ENCODE results near the gene VWC2. TPM values are rescaled to one million over a fixed set of nuclear protein-coding genes. Genes with fewer than 3 reads are reported as not detected.

The VWC2 gene
- total and polyA plus RNA-seq, 2 donors (not counting 1 experiment from before 2014, with no cell fraction given) = not detected

DNA sequence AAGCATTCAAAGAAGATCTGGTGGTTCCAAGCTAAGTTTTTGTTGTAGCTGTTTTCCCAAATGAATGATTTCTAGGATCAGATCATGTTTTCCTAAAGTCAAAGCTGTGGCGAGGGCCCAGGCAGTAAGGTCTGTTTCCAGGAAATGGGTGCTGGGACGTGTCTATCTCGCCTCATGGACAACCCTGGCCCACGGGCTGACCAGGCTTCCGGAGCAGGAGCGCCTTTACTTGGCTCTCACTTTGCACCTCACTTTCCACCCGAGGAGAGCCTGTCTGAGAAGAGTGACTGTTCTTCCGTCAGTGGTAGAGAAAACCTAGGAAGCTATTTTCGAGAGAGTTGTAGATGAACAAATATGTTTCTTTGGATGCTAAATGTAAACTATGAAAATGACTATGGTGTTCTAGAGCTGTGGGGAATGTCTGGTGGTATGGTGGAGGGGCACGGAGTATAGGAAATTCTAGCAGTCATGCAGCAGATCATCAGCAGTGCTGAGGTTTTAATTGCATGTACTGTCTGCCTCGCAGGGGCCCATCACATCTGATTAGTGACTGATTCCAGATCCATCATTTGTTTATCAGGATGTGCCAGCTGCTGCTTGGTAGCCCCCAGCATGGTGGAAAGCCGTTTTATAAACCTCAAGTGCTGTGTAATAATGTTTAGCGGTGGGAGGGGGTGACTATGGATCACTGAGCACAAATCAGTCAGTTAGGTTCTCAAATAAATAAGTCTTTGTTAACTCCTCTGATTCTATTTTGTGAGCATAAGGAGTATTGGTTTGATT, 66.6 kb downstream of the VWC2 start:
- TF ChIP-seq EZH2 (IDR thresholded peaks at IDR 0.05; ENCODE audit: borderline replicate concordance, insufficient read depth, low read depth, low read length, poor library complexity, severe bottlenecking) = no peak
- TF ChIP-seq, protein P1, sequence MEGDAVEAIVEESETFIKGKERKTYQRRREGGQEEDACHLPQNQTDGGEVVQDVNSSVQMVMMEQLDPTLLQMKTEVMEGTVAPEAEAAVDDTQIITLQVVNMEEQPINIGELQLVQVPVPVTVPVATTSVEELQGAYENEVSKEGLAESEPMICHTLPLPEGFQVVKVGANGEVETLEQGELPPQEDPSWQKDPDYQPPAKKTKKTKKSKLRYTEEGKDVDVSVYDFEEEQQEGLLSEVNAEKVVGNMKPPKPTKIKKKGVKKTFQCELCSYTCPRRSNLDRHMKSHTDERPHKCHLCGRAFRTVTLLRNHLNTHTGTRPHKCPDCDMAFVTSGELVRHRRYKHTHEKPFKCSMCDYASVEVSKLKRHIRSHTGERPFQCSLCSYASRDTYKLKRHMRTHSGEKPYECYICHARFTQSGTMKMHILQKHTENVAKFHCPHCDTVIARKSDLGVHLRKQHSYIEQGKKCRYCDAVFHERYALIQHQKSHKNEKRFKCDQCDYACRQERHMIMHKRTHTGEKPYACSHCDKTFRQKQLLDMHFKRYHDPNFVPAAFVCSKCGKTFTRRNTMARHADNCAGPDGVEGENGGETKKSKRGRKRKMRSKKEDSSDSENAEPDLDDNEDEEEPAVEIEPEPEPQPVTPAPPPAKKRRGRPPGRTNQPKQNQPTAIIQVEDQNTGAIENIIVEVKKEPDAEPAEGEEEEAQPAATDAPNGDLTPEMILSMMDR (IDR thresholded peaks at IDR 0.05) = no peak
- Mint-ChIP-seq H3K4me1 (no peaks in the 10 kb centered on the region), H3K4me3 (no peak overlapping the region), H3K27me3 (peaks cover 3% of the 10 kb centered on the region), H3K9me3 (ENCODE audit: insufficient read depth) (no peaks in the 10 kb centered on the region), H3K27ac (no peak overlapping the region)
- Histone ChIP-seq H4K20me1 (ENCODE audit: control insufficient read depth, insufficient read depth, low read length, poor library complexity, severe bottlenecking) (no peaks in the 10 kb centered on the region), H3K4me1 (ENCODE audit: control insufficient read depth in 2 of 2, insufficient read depth in 2 of 2, low read length in 2 of 2) (no peaks in the 10 kb centered on the region), H3K9ac (ENCODE audit: low read length) (no peak overlapping the region), H3K4me3 (ENCODE audit: control extremely low read depth in 1 of 5, extremely low read depth in 1 of 5, insufficient read depth in 1 of 5, low read depth in 2 of 5, low read length in 4 of 5) (no peak overlapping the region), H3K27me3 (replicated peaks in 1 of 4; ENCODE audit: control extremely low read depth in 1 of 4, control insufficient read depth in 3 of 4, insufficient read depth in 4 of 4, low read length in 3 of 4) (no peaks in the 10 kb centered on the region), H3K36me3 (replicated peaks in 1 of 2; ENCODE audit: control extremely low read depth in 1 of 2, control insufficient read depth in 1 of 2, extremely low read depth in 1 of 2, insufficient read depth in 2 of 2, low read length in 1 of 2) (no peaks in the 10 kb centered on the region), H3K9me3 (ENCODE audit: control extremely low read depth in 1 of 3, control insufficient read depth in 2 of 3, insufficient read depth in 1 of 3, low read length in 2 of 3) (no peaks in the 10 kb centered on the region), H3K79me2 (ENCODE audit: control insufficient read depth, insufficient read depth, low read length) (no peaks in the 10 kb centered on the region), H2AFZ (ENCODE audit: insufficient read depth, low read depth, low read length, poor library complexity, severe bottlenecking) (no peak overlapping the region), H3K27ac (ENCODE audit: low read length in 2 of 2) (no peak overlapping the region), H3K4me2 (replicated peaks; ENCODE audit: low read depth, low read length, poor library complexity, severe bottlenecking) (no peak overlapping the region)
- ChIA-PET POLR2A (no interaction called here), CTCF (no interaction called here)
- WGBS (ENCODE audit: insufficient coverage) = 91% methylated on average over 8 of the region's 13 CpGs
- no peak for ATAC-seq (ENCODE audit: low read depth)
- no peak for DNase-seq
- intact Hi-C loops (cut with micrococcal nuclease) = no loop called here

DNA sequence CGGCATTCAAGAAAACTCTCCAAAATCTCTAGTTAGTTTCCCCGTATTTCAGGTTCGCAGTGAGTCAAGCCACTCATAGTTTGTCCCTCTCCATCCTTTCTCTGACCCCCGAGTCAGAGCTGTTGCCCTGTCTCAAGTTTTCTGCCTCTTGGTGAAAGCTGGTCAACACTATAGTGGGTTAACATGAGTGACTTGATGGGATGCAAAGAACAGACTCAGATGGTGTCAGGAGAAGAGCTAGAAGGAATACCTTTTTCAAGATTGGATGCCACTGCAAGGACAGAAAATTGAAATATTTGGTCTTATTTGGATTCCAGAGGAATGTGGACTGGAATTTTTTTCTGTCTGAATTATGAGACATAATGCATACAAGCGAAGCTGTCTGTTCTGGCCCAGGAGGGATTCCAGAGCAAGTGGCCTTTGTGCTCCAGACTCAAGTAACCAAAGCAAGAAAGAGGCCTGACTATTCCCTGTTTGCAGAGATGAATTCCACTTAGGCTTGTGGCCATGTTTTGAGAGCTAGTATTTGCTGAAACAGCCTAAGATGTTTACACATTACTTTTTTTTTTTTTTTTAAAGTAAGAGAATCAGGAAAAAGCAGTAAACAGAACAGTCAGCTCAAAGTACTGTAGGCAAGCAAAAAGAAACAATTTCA, 67.4 kb downstream of the VWC2 start:
- Histone ChIP-seq H3K79me2 (ENCODE audit: control insufficient read depth, insufficient read depth, low read length) (no peaks in the 10 kb centered on the region), H3K4me1 (ENCODE audit: control insufficient read depth in 2 of 2, insufficient read depth in 2 of 2, low read length in 2 of 2) (no peaks in the 10 kb centered on the region), H2AFZ (ENCODE audit: insufficient read depth, low read depth, low read length, poor library complexity, severe bottlenecking) (no peak overlapping the region), H4K20me1 (ENCODE audit: control insufficient read depth, insufficient read depth, low read length, poor library complexity, severe bottlenecking) (no peaks in the 10 kb centered on the region), H3K27me3 (replicated peaks in 1 of 4; ENCODE audit: control extremely low read depth in 1 of 4, control insufficient read depth in 3 of 4, insufficient read depth in 4 of 4, low read length in 3 of 4) (no peaks in the 10 kb centered on the region), H3K27ac (ENCODE audit: low read length in 2 of 2) (no peak overlapping the region), H3K9ac (ENCODE audit: low read length) (no peak overlapping the region), H3K36me3 (replicated peaks in 1 of 2; ENCODE audit: control extremely low read depth in 1 of 2, control insufficient read depth in 1 of 2, extremely low read depth in 1 of 2, insufficient read depth in 2 of 2, low read length in 1 of 2) (no peaks in the 10 kb centered on the region), H3K9me3 (ENCODE audit: control extremely low read depth in 1 of 3, control insufficient read depth in 2 of 3, insufficient read depth in 1 of 3, low read length in 2 of 3) (no peaks in the 10 kb centered on the region), H3K4me3 (ENCODE audit: control extremely low read depth in 1 of 5, extremely low read depth in 1 of 5, insufficient read depth in 1 of 5, low read depth in 2 of 5, low read length in 4 of 5) (no peak overlapping the region), H3K4me2 (replicated peaks; ENCODE audit: low read depth, low read length, poor library complexity, severe bottlenecking) (no peak overlapping the region)
- ChIA-PET POLR2A (no interaction called here), CTCF (no interaction called here)
- WGBS (ENCODE audit: insufficient coverage) = 96% methylated on average over 4 of the region's 5 CpGs
- Mint-ChIP-seq H3K4me1 (no peaks in the 10 kb centered on the region), H3K4me3 (no peak overlapping the region), H3K9me3 (ENCODE audit: insufficient read depth) (peaks cover 3% of the 10 kb centered on the region), H3K27ac (no peak overlapping the region), H3K27me3 (no peaks in the 10 kb centered on the region)
- ATAC-seq (ENCODE audit: low read depth) = no peak
- intact Hi-C loops (cut with micrococcal nuclease) = no loop called here
- TF ChIP-seq, protein P1 (IDR thresholded peaks at IDR 0.05) = no peak
- TF ChIP-seq EZH2 (IDR thresholded peaks at IDR 0.05; ENCODE audit: borderline replicate concordance, insufficient read depth, low read depth, low read length, poor library complexity, severe bottlenecking) = no peak
- no peak for DNase-seq
